Measurements from ENCODE around the gene DLGAP1. TPM values are rescaled to one million over a fixed set of nuclear protein-coding genes. Genes with fewer than 3 reads are reported as not detected.

DLGAP1 gene
- total RNA-seq, 1 donor from 2014 or later, result 13.6 TPM

DNA sequence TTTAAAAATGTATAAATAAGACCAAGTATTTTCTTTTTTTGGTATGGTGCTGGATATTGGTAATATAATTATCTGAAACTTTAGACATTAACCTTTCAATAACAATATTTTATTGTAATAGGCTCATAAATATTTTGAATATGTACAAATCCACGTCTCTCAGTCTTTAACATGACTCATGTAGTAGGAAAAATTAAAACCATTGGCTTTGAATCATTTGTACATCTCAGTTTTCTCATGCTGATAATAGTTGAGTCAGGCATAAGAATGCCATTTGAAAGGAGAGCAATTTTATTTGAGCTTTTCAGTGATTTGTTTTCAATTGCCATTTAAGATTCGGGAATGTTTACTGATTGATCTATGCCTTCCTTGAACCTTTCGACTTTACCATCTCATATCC lies 640.3 kb downstream of the DLGAP1 start:
- no peaks in the 10 kb centered on the region for H3K36me3 Mint-ChIP-seq (ENCODE audit: unreplicated experiment)
- H3K9me3 Mint-ChIP-seq (ENCODE audit: unreplicated experiment), result no peaks in the 10 kb centered on the region
- H3K4me1 Mint-ChIP-seq (ENCODE audit: low read depth, unreplicated experiment), result no peaks in the 10 kb centered on the region
- H3K4me3 Mint-ChIP-seq (ENCODE audit: unreplicated experiment), result no peak overlapping the region
- H3K27ac Mint-ChIP-seq (ENCODE audit: unreplicated experiment), result no peak overlapping the region
- DNase-seq, result no peak
- no peak for TF ChIP-seq CTCF (IDR thresholded peaks at IDR 0.05; ENCODE audit: partially characterized antibody, unreplicated experiment)
- no peaks in the 10 kb centered on the region for H3K27me3 Mint-ChIP-seq (ENCODE audit: unreplicated experiment)

GRCh38 chr18:3810296-3810695 lies 644.8 kb downstream of the DLGAP1 start:
- no peak for TF ChIP-seq CTCF (IDR thresholded peaks at IDR 0.05; ENCODE audit: partially characterized antibody, unreplicated experiment)
- no peaks in the 10 kb centered on the region for H3K9me3 Mint-ChIP-seq (ENCODE audit: unreplicated experiment)
- H3K4me1 Mint-ChIP-seq (ENCODE audit: low read depth, unreplicated experiment), result no peaks in the 10 kb centered on the region
- DNase-seq, result no peak
- H3K4me3 Mint-ChIP-seq (ENCODE audit: unreplicated experiment), result no peak overlapping the region
- no peak overlapping the region for H3K27ac Mint-ChIP-seq (ENCODE audit: unreplicated experiment)
- H3K36me3 Mint-ChIP-seq (ENCODE audit: unreplicated experiment), result no peaks in the 10 kb centered on the region
- no peaks in the 10 kb centered on the region for H3K27me3 Mint-ChIP-seq (ENCODE audit: unreplicated experiment)

GRCh38 chr18:3808985-3809780 lies 645.9 kb downstream of the DLGAP1 start:
- no peak for TF ChIP-seq CTCF (IDR thresholded peaks at IDR 0.05; ENCODE audit: partially characterized antibody, unreplicated experiment)
- H3K4me3 Mint-ChIP-seq (ENCODE audit: unreplicated experiment), result no peak overlapping the region
- no peak for DNase-seq

GRCh38 chr18:3806656-3807055 lies 648.5 kb downstream of the DLGAP1 start:
- TF ChIP-seq CTCF (IDR thresholded peaks at IDR 0.05; ENCODE audit: partially characterized antibody, unreplicated experiment), result no peak
- Mint-ChIP-seq H3K36me3 (ENCODE audit: unreplicated experiment) (no peaks in the 10 kb centered on the region), H3K9me3 (ENCODE audit: unreplicated experiment) (no peaks in the 10 kb centered on the region), H3K4me1 (ENCODE audit: low read depth, unreplicated experiment) (no peaks in the 10 kb centered on the region), H3K27me3 (ENCODE audit: unreplicated experiment) (no peaks in the 10 kb centered on the region), H3K4me3 (ENCODE audit: unreplicated experiment) (no peak overlapping the region), H3K27ac (ENCODE audit: unreplicated experiment) (no peak overlapping the region)
- no peak for DNase-seq

More at GRCh38 chr18:3808985-3809780, 645.9 kb downstream of the DLGAP1 start:
- no peaks in the 10 kb centered on the region for H3K27me3 Mint-ChIP-seq (ENCODE audit: unreplicated experiment)
- no peaks in the 10 kb centered on the region for H3K9me3 Mint-ChIP-seq (ENCODE audit: unreplicated experiment)
- no peak overlapping the region for H3K27ac Mint-ChIP-seq (ENCODE audit: unreplicated experiment)
- H3K36me3 Mint-ChIP-seq (ENCODE audit: unreplicated experiment), result no peaks in the 10 kb centered on the region
- no peaks in the 10 kb centered on the region for H3K4me1 Mint-ChIP-seq (ENCODE audit: low read depth, unreplicated experiment)

- Mint-ChIP-seq H3K27ac (ENCODE audit: unreplicated experiment) (no peak overlapping the region), H3K27me3 (ENCODE audit: unreplicated experiment) (no peaks in the 10 kb centered on the region), H3K36me3 (ENCODE audit: unreplicated experiment) (no peaks in the 10 kb centered on the region), H3K4me1 (ENCODE audit: low read depth, unreplicated experiment) (no peaks in the 10 kb centered on the region), H3K4me3 (ENCODE audit: unreplicated experiment) (no peak overlapping the region), H3K9me3 (ENCODE audit: unreplicated experiment) (no peaks in the 10 kb centered on the region)
- no peak for TF ChIP-seq CTCF (IDR thresholded peaks at IDR 0.05; ENCODE audit: partially characterized antibody, unreplicated experiment)
- no peak for DNase-seq
Measured at GRCh38 chr18:3804336-3804735, 650.8 kb downstream of the DLGAP1 start.
